Upper lobe of right lung (tissue), 1 donor: ENCODE data around the gene FKBP1A. TPM values are rescaled to one million over a fixed set of nuclear protein-coding genes. Genes with fewer than 3 reads are reported as not detected.

Experiments used
- ATAC-seq: fragments of 200-7000 bp; cut with Tn5 transposase; one replicate; pipeline ENCODE4 v1.9.1; 2020; ENCODE audit warnings: mild to moderate bottlenecking, moderate library complexity
- DNase-seq: peaks from one replicate; pipeline ENCODE4 v3.0.0-alpha.2; 2020
- H3K27ac ChIP-seq: fragments of 200-600 bp; one replicate; pipeline ENCODE4 v1.8.0; 2022
- H3K27me3 ChIP-seq: fragments of 200-600 bp; one replicate; pipeline ENCODE4 v1.8.0; 2022; ENCODE audit warnings: mild to moderate bottlenecking
- H3K36me3 ChIP-seq: fragments of 200-600 bp; one replicate; pipeline ENCODE4 v1.8.0; 2022
- H3K4me1 ChIP-seq: fragments of 200-600 bp; one replicate; pipeline ENCODE4 v1.8.0; 2022
- H3K4me3 ChIP-seq: fragments of 200-600 bp; one replicate; pipeline ENCODE4 v1.8.0; 2022; ENCODE audit warnings: mild to moderate bottlenecking
- H3K9me3 ChIP-seq: fragments of 200-600 bp; one replicate; pipeline ENCODE4 v1.8.0; 2022
- CTCF ChIP-seq: fragments of 200-600 bp; IDR thresholded peaks from one replicate; pipeline ENCODE4 v1.8.0; 2022; ENCODE audit warnings: antibody characterized with exemption
- intact Hi-C: fragments of 100-400 bp; cut with DNase I; formaldehyde crosslinking; loops from one replicate; pipeline ENCODE4 v1.11.0; 2022
- total RNA-seq: library from RNA; stranded (reverse); fragmentation: NEBNext Ultra II Directional; extraction: Animal tissue kit (Norgen Biotek cat#: 25700); gene quantifications from one replicate; pipeline ENCODE4 v1.2.1, GENCODE V29; 2021
- donor health status: DM: no; HTN: yes; CAD: no; lungs with severe emphysema.

The FKBP1A gene
- total RNA-seq, 1 donor from 2014 or later: 266 TPM

- no peak for TF ChIP-seq CTCF
- peaks cover 85% of the 10 kb centered on the region for H3K4me1 ChIP-seq
- no peak for DNase-seq
- H3K36me3 ChIP-seq: peaks cover 27% of the 10 kb centered on the region
- H3K9me3 ChIP-seq: no peaks in the 10 kb centered on the region
- peak overlapping the region; percentile 12 for H3K27ac ChIP-seq
- no peak overlapping the region for H3K4me3 ChIP-seq
- ATAC-seq: peak; percentile 66
- intact Hi-C loops: no loop called here
- no peaks in the 10 kb centered on the region for H3K27me3 ChIP-seq
These were observed 16.2 kb downstream of the FKBP1A start for GRCh38 chr20:1376408-1377270.

DNA sequence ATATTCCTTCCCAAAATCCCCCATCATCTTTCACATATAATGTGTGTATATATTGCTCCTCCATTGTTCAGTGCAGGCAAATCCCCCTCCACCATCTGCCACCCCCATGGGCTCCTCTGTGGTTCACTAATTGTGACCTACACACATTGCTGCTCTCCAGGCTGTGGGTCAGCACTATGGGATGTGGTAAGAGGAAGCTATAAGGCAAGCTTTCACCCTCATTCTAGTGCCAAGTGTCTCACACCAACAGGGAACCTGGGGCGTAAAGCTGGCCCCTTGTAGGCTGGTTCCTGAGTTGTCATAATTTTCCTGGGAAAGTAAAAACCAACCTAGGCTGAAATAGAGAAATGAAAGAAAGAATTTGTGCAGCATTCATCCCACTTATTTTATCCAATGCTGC lies 16.8 kb downstream of the FKBP1A start:
- DNase-seq (no peak), ATAC-seq (peak; percentile 66)
- Histone ChIP-seq H3K4me3 (no peak overlapping the region), H3K36me3 (peaks cover 34% of the 10 kb centered on the region), H3K4me1 (peaks cover 84% of the 10 kb centered on the region), H3K27me3 (no peaks in the 10 kb centered on the region), H3K27ac (peak overlapping the region; percentile 12), H3K9me3 (no peaks in the 10 kb centered on the region)
- TF ChIP-seq CTCF: no peak
- intact Hi-C loops: no loop called here

DNA sequence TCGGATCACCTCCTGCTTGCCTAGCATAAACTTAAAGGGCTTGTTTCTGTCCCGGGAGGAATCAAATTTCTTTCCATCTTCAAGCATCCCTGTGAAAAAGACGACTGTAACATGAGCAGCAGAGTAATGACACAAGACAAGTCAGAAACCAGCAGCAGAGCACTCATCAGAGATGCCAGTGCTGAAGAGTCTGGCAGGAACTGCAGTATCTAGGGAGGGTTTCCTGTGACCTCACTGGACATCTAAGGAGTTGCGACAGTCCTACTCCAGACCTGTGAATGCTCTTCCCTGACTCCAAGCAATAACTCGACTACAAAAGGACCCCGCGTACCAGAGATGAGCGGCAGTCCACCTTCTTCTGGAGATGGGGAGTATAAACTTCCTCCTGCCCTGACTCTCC lies 17.3 kb downstream of the FKBP1A start:
- peaks cover 84% of the 10 kb centered on the region for H3K4me1 ChIP-seq
- DNase-seq (no peak), ATAC-seq (peak; percentile 59)
- H3K27me3 ChIP-seq: no peaks in the 10 kb centered on the region
- no peak overlapping the region for H3K27ac ChIP-seq
- H3K36me3 ChIP-seq: peaks cover 39% of the 10 kb centered on the region
- H3K9me3 ChIP-seq: no peaks in the 10 kb centered on the region
- intact Hi-C loops: no loop called here
- no peak overlapping the region for H3K4me3 ChIP-seq
- TF ChIP-seq CTCF: no peak

DNA sequence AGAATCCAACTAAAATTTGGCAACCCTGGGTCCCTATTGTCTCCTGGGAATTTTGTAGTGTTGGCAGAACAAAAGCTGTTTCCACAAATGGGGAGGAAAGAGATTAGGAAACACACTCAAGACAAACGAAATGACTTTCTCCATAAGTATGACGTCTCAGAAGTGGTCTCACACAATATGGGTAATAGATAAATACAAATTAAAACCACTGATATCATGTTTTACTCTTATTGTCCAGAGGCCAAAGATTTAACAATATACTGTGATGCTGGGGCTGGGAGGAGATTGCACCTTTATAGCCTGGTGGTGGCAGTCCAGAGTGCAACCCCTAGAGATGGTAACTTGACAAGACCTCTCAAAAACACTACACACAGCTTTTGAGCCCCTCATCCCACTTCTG lies 18.6 kb downstream of the FKBP1A start:
- H3K9me3 ChIP-seq: no peaks in the 10 kb centered on the region
- H3K27ac ChIP-seq: no peak overlapping the region
- TF ChIP-seq CTCF: no peak
- intact Hi-C loops: no loop called here
- peaks cover 72% of the 10 kb centered on the region for H3K4me1 ChIP-seq
- DNase-seq (no peak), ATAC-seq (no peak)
- no peak overlapping the region for H3K4me3 ChIP-seq
- H3K36me3 ChIP-seq: peaks cover 47% of the 10 kb centered on the region
- H3K27me3 ChIP-seq: no peaks in the 10 kb centered on the region

GRCh38 chr20:1373614-1374013 lies 19.2 kb downstream of the FKBP1A start:
- H3K36me3 ChIP-seq: peaks cover 50% of the 10 kb centered on the region
- H3K27ac ChIP-seq: no peak overlapping the region
- no peaks in the 10 kb centered on the region for H3K27me3 ChIP-seq
- H3K4me1 ChIP-seq: peaks cover 65% of the 10 kb centered on the region
- DNase-seq (no peak), ATAC-seq (no peak)
- TF ChIP-seq CTCF: no peak
- no peaks in the 10 kb centered on the region for H3K9me3 ChIP-seq
- intact Hi-C loops: no loop called here
- no peak overlapping the region for H3K4me3 ChIP-seq
